DOHH2 (cell line): ENCODE measurements around the gene MR1.

Experiments
- H3F3A ChIP-seq: fragments of 200-600 bp; sonication (generic), shearing (Covaris generic); 2 replicates; pipeline ENCODE4 v1.6.0; 2016; ENCODE audit warnings: antibody characterized with exemption, mild to moderate bottlenecking; ENCODE audit not compliant: control insufficient read depth, insufficient read depth
- H3K27ac ChIP-seq: fragments of 200-600 bp; sonication (generic); 2 replicates; pipeline ENCODE4 v1.5.1; 2014; ENCODE audit warnings: low read depth, mild to moderate bottlenecking, low read length, moderate library complexity
- H3K27me3 ChIP-seq: fragments of 200-600 bp; sonication (generic); 2 replicates; pipeline ENCODE4 v1.6.1; 2014; ENCODE audit warnings: mild to moderate bottlenecking, low read length, mixed read lengths; ENCODE audit not compliant: control insufficient read depth
- H3K36me3 ChIP-seq: fragments of 200-600 bp; sonication (generic); 2 replicates; pipeline ENCODE4 v1.6.1; 2014; ENCODE audit warnings: mild to moderate bottlenecking, low read length, moderate library complexity, mixed read lengths; ENCODE audit not compliant: control insufficient read depth
- H3K4me1 ChIP-seq: fragments of 200-600 bp; sonication (generic); 2 replicates; pipeline ENCODE4 v1.6.1; 2014; ENCODE audit warnings: mild to moderate bottlenecking, low read length, mixed read lengths; ENCODE audit not compliant: control insufficient read depth
- H3K4me2 ChIP-seq: fragments of 200-600 bp; sonication (generic); 2 replicates; pipeline ENCODE4 v1.6.0; 2014; ENCODE audit warnings: mild to moderate bottlenecking, low read length, moderate library complexity
- H3K4me3 ChIP-seq: fragments of 200-600 bp; sonication (generic); 2 replicates; pipeline ENCODE4 v1.5.1; 2014; ENCODE audit warnings: mild to moderate bottlenecking, low read length, mixed read lengths
- H3K79me2 ChIP-seq: fragments of 200-600 bp; sonication (generic); 2 replicates; pipeline ENCODE4 v1.6.1; 2014; ENCODE audit warnings: mild to moderate bottlenecking, low read length, mixed read lengths; ENCODE audit not compliant: control insufficient read depth
- H3K9me2 ChIP-seq: fragments of 200-600 bp; sonication (generic); replicated peaks from 2 replicates; pipeline ENCODE4 v1.6.1; 2014; ENCODE audit warnings: mild to moderate bottlenecking, low read length, mixed read lengths; ENCODE audit not compliant: control insufficient read depth
- H3K9me3 ChIP-seq: fragments of 200-600 bp; sonication (generic); 2 replicates; pipeline ENCODE4 v1.6.1; 2014; ENCODE audit warnings: antibody characterized with exemption, low read length, mixed read lengths; ENCODE audit not compliant: control insufficient read depth, insufficient read depth
- H4K20me1 ChIP-seq: fragments of 200-600 bp; sonication (generic); 2 replicates; pipeline ENCODE4 v1.6.0; 2014; ENCODE audit warnings: low read depth, mild to moderate bottlenecking, antibody characterized with exemption, low read length, moderate library complexity; ENCODE audit not compliant: control insufficient read depth, insufficient read depth
- EZH2phosphoT487 ChIP-seq: fragments of 200-600 bp; sonication (generic); IDR thresholded peaks from 2 replicates; pipeline ENCODE4 v1.6.1; 2017; ENCODE audit warnings: borderline replicate concordance, mild to moderate bottlenecking, antibody characterized with exemption, low read length, moderate library complexity, mixed read lengths
- TF ChIP-seq, protein P1 (sequence below): fragments of 200-600 bp; sonication (generic); IDR thresholded peaks from one replicate; pipeline ENCODE4 v1.5.1; 2014; ENCODE audit warnings: antibody characterized with exemption, mild to moderate bottlenecking, low read depth, low read length; ENCODE audit not compliant: poor library complexity, severe bottlenecking

MR1 gene

DNA sequence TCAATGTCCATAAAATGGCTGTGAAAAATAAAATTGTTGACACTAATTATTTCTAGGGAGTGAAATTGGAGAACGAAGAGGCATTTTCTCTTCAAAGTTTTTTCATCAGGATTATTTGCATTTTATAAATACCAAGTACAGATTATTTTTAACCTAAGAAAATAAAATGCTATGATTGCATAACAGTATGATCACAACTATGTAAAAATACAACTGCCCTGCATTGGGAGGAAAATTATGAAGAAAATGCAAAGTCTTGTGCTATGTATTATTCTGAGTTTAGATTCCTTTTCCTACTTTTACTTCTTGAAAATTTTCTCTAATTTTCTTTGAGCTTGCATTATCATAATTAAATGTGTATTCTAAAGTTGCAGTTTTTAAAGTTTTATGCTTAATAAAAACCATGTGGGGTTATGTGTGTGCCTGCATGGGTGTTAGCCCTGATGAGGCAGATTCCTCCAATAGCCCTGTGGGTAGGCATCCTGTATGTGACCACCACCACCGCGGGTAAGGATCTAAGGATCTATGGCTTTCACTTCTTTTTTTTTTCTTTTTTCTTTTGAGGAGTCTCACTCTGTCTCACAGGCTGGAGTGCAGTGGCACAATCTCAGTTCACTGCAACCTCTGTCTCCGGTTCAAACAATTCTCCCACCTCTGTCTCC lies 35.8 kb upstream of the MR1 start:
- TF ChIP-seq, protein P1, sequence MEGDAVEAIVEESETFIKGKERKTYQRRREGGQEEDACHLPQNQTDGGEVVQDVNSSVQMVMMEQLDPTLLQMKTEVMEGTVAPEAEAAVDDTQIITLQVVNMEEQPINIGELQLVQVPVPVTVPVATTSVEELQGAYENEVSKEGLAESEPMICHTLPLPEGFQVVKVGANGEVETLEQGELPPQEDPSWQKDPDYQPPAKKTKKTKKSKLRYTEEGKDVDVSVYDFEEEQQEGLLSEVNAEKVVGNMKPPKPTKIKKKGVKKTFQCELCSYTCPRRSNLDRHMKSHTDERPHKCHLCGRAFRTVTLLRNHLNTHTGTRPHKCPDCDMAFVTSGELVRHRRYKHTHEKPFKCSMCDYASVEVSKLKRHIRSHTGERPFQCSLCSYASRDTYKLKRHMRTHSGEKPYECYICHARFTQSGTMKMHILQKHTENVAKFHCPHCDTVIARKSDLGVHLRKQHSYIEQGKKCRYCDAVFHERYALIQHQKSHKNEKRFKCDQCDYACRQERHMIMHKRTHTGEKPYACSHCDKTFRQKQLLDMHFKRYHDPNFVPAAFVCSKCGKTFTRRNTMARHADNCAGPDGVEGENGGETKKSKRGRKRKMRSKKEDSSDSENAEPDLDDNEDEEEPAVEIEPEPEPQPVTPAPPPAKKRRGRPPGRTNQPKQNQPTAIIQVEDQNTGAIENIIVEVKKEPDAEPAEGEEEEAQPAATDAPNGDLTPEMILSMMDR, result no peak
- Histone ChIP-seq H3K4me2 (no peak overlapping the region), H3K4me3 (no peak overlapping the region), H3K27ac (no peak overlapping the region), H3K4me1 (no peaks in the 10 kb centered on the region), H3K36me3 (peaks cover 24% of the 10 kb centered on the region), H3K27me3 (no peaks in the 10 kb centered on the region), H3K79me2 (no peaks in the 10 kb centered on the region), H3K9me2 (no peaks in the 10 kb centered on the region), H3K9me3 (no peaks in the 10 kb centered on the region), H3F3A (no peaks in the 10 kb centered on the region), H4K20me1 (no peaks in the 10 kb centered on the region)

DNA sequence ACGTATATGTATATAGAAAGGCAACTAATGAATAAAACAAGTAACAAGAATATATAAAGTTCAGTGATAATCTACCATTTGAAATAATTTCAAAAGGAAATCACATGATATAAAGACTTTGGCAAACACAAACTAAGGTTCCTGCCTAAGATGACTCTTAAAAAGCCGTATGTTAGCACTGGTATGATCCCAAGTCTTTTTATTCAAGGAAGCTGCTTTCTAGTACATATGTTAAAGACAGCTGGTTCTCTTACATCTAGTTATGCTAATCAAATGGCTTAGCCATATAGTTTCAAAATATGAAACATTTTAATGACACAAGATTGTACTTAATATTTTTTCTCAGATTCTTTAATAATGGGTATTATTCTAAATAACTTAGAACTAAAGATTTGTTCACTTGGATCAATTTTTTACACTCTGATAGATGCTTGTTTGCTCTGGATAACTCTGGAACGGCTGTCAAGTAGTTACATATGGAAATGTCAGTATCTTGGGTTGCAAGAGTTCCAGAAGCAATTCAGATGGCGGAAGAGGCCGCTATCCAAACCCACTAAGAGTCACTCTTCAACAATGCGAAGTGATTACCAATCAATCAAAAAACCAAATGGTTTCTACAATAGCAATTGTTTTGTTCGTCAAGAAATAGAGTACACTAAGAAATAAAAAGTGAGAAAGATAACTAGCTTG lies 32.5 kb upstream of the MR1 start:
- Histone ChIP-seq H3K4me1 (no peaks in the 10 kb centered on the region), H3F3A (no peaks in the 10 kb centered on the region), H3K79me2 (0 out of 2 replicates have a peak, but pooled peaks cover 1% of the 10 kb centered on the region), H3K9me2 (no peaks in the 10 kb centered on the region), H4K20me1 (no peaks in the 10 kb centered on the region), H3K4me2 (no peak overlapping the region), H3K27me3 (no peaks in the 10 kb centered on the region), H3K27ac (no peak overlapping the region), H3K9me3 (no peaks in the 10 kb centered on the region), H3K4me3 (no peak overlapping the region), H3K36me3 (peaks cover 36% of the 10 kb centered on the region)
- TF ChIP-seq, protein P1, result no peak
- TF ChIP-seq EZH2phosphoT487, result no peak

DNA sequence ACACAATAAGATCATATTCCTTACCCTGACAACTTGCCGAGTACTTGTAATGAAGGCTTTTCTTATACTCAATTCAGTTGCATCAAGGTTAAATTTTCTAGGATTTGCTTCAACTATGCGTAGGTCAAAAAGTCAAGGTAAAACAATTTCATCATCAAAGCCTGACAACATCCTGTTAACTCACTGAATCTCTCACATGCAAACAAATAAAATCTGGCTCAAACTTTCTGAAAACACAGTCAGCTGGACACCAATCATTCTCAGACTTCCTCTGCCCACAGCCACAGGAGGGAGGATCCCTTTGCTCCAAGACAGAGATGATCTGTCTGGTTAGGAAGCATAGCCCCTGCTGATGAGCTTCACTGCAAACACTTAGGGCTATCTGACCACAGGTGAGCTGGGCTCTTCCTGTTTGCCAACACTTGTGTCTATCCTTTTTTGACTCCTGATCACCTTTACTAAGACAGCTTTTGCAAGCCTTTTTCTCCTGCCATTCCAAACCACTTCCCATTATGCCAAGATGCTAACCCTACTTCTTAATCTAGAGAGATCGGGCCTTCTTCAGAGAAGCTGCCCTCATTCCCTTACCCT lies 31.1 kb upstream of the MR1 start:
- no peaks in the 10 kb centered on the region for H4K20me1 ChIP-seq
- H3K79me2 ChIP-seq, result peaks cover 10% of the 10 kb centered on the region
- no peaks in the 10 kb centered on the region for H3K9me2 ChIP-seq
- TF ChIP-seq EZH2phosphoT487, result no peak
- TF ChIP-seq, protein P1, result no peak
- H3K4me1 ChIP-seq, result no peaks in the 10 kb centered on the region
- peaks cover 36% of the 10 kb centered on the region for H3K36me3 ChIP-seq
- H3K27me3 ChIP-seq, result no peaks in the 10 kb centered on the region
- H3K4me3 ChIP-seq, result no peak overlapping the region
- no peak overlapping the region for H3K27ac ChIP-seq
- H3F3A ChIP-seq, result no peaks in the 10 kb centered on the region
- no peak overlapping the region for H3K4me2 ChIP-seq
- H3K9me3 ChIP-seq, result no peaks in the 10 kb centered on the region
